ENCODE data around the gene FN1. TPM values are rescaled to one million over a fixed set of nuclear protein-coding genes. Genes with fewer than 3 reads are reported as not detected.
"Not testable (repeated sequence)": the region's sequence is repeated elsewhere in the genome, so short reads cannot be mapped to it uniquely, and the experiment has no call there.

FN1 gene
- total RNA-seq, 4 donors from 2014 or later = 89.1 to 312 (median 156) TPM

DNA sequence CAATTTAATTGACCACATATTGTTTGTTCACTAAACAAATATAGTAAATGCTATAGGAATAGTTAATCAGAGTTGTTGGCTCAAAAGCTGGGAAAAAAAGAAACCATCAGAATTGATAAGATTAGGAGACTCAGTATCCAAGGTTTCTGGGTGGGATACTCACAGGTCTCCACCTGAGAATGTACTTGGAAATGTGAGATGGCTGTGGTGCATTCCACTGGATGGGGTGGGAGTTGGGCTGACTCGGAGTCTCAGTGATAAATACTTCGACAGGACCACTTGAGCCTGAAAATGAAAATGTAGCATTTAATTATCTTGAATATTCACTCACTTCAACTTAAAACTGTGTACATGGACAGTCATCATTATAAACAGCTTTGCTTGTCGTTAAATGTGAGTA lies 21.2 kb downstream of the FN1 start:
- Histone ChIP-seq H3K9me3 (no peaks in the 10 kb centered on the region), H3K4me3 (replicated peaks in 1 of 3) (no peak overlapping the region), H3K27me3 (no peaks in the 10 kb centered on the region), H3K36me3 (no peaks in the 10 kb centered on the region), H3K4me1 (no peaks in the 10 kb centered on the region), H3K27ac (no peak overlapping the region)
- DNase-seq = no peak
- intact Hi-C loops (cut with DNase I) = no loop called here
- WGBS, 2 donors = 62 to 68% methylated on average over 3 of the region's 3 CpGs
- TF ChIP-seq POLR2A (IDR thresholded peaks at IDR 0.05) = no peak
- TF ChIP-seq, protein P1, sequence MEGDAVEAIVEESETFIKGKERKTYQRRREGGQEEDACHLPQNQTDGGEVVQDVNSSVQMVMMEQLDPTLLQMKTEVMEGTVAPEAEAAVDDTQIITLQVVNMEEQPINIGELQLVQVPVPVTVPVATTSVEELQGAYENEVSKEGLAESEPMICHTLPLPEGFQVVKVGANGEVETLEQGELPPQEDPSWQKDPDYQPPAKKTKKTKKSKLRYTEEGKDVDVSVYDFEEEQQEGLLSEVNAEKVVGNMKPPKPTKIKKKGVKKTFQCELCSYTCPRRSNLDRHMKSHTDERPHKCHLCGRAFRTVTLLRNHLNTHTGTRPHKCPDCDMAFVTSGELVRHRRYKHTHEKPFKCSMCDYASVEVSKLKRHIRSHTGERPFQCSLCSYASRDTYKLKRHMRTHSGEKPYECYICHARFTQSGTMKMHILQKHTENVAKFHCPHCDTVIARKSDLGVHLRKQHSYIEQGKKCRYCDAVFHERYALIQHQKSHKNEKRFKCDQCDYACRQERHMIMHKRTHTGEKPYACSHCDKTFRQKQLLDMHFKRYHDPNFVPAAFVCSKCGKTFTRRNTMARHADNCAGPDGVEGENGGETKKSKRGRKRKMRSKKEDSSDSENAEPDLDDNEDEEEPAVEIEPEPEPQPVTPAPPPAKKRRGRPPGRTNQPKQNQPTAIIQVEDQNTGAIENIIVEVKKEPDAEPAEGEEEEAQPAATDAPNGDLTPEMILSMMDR (IDR thresholded peaks at IDR 0.05) = no peak

DNA sequence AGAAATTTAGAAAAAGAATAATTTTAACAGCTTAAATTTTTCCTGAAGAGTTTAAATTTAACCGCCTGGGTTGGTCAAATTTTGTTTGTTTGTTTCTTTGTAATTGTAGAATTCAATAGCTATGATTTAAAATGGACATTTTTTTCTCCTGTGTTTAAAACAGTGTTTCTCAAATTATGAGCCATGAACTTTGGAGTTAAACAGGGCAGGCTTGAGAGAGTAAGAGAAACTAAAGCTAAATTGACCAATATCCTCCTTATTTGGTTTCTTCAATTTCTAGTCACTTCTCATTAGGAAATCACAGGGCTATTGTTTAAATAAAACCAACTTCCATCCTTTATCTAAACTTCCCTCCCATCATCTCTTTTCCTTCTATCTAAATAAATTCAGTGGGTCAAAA lies 21.9 kb downstream of the FN1 start:
- Histone ChIP-seq H3K4me3 (replicated peaks in 1 of 3) (no peak overlapping the region), H3K4me1 (no peaks in the 10 kb centered on the region), H3K27me3 (no peaks in the 10 kb centered on the region), H3K27ac (no peak overlapping the region), H3K9me3 (no peaks in the 10 kb centered on the region), H3K36me3 (no peaks in the 10 kb centered on the region)
- TF ChIP-seq, protein P1 (IDR thresholded peaks at IDR 0.05) = no peak
- no peak for TF ChIP-seq POLR2A (IDR thresholded peaks at IDR 0.05)
- intact Hi-C loops (cut with DNase I) = no loop called here
- no peak for DNase-seq
- WGBS, 2 donors = 98 to 100% methylated on average over 1 of the region's 1 CpG

GRCh38 chr2:215413484-215413777 lies 22.4 kb downstream of the FN1 start:
- no peak for TF ChIP-seq POLR2A (IDR thresholded peaks at IDR 0.05)
- TF ChIP-seq, protein P1 (IDR thresholded peaks at IDR 0.05) = no peak
- no peak overlapping the region for H3K4me3 ChIP-seq (replicated peaks in 1 of 3)
- no peaks in the 10 kb centered on the region for H3K27me3 ChIP-seq
- no peaks in the 10 kb centered on the region for H3K36me3 ChIP-seq
- no peaks in the 10 kb centered on the region for H3K9me3 ChIP-seq
- WGBS, 2 donors = 94 to 96% methylated on average over 1 of the region's 1 CpG
- intact Hi-C loops (cut with DNase I) = no loop called here
- H3K27ac ChIP-seq = no peak overlapping the region
- no peak for DNase-seq
- no peaks in the 10 kb centered on the region for H3K4me1 ChIP-seq

DNA sequence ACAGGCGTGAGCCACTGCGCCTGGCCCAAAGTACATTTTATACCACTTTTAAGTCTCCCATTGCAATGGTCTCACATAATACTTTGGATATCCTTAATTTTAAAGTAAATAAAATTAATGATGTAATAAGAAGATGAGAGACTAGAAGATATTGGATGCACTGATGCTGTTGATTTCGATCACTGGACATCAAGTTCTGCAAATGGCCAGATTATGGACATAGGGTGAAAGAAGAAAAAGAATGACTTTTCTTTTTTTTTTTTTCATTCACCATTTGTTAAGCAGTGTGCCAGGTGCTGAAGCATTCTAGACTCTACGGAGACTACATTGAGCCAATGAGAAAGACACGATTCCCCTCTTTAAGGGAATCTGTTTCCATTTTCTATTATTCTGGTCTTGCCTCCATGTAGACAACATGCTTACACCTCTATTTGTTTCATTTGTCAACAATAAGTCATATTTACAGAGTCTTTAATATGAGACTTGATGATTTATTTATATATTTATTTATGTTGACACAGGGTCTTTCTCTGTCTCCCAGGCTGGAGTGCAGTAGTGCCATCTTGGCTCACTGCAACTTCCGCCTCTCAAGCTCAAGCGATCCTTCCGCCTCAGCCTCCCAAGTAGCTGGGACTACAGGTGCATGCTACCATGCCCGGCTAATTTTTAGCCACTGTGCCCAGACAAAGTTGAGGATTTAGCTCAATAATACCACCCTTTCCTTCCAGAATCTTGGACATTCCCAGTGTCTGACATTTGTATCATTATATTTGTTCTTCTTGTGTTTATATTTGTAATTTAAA lies 23.7 kb downstream of the FN1 start:
- 95 to 98% methylated on average over 9 of the region's 9 CpGs for WGBS, 2 donors
- Histone ChIP-seq H3K27me3 (no peaks in the 10 kb centered on the region), H3K4me3 (replicated peaks in 1 of 3) (no peak overlapping the region), H3K27ac (no peak overlapping the region), H3K4me1 (no peaks in the 10 kb centered on the region), H3K36me3 (no peaks in the 10 kb centered on the region), H3K9me3 (no peaks in the 10 kb centered on the region)
- DNase-seq = no peak
- intact Hi-C loops (cut with DNase I) = no loop called here
- TF ChIP-seq POLR2A (IDR thresholded peaks at IDR 0.05) = no peak

- H3K36me3 ChIP-seq = no peaks in the 10 kb centered on the region
- TF ChIP-seq, protein P1 (IDR thresholded peaks at IDR 0.05) = no peak
- no peak for TF ChIP-seq POLR2A (IDR thresholded peaks at IDR 0.05)
- no peaks in the 10 kb centered on the region for H3K27me3 ChIP-seq
- no peak overlapping the region for H3K4me3 ChIP-seq (replicated peaks in 1 of 3)
- 20 to 26% methylated on average over 1 of the region's 1 CpG for WGBS, 2 donors
- H3K27ac ChIP-seq = no peak overlapping the region
- DNase-seq = no peak
- no peaks in the 10 kb centered on the region for H3K9me3 ChIP-seq
- no peaks in the 10 kb centered on the region for H3K4me1 ChIP-seq
- intact Hi-C loops (cut with DNase I) = no loop called here
Measured at GRCh38 chr2:215410932-215411285, 25.0 kb downstream of the FN1 start.

GRCh38 chr2:215410181-215410931 lies 25.5 kb downstream of the FN1 start:
- H3K9me3 ChIP-seq; H3K4me1 ChIP-seq; H3K27ac ChIP-seq; H3K36me3 ChIP-seq; H3K27me3 ChIP-seq; intact Hi-C loops (cut with DNase I); DNase-seq; H3K4me3 ChIP-seq (replicated peaks in 1 of 3): not testable (repeated sequence)
- WGBS, 2 donors = 94 to 96% methylated on average over 13 of the region's 13 CpGs

All from thyroid gland (tissue), 4 donors.